Mammary epithelial cell (primary cell): ENCODE results near the gene MERTK.

Source experiments
- EZH2 ChIP-seq: IDR thresholded peaks from 2 replicates; pipeline ENCODE4 v1.6.1; 2012; ENCODE audit warnings: low read length, inconsistent platforms, borderline replicate concordance
- TF ChIP-seq, protein P1 (sequence below), 2 donors: IDR thresholded peaks in 1 of 2; conservative IDR thresholded peaks in 1 of 2; 2 replicates each; pipeline ENCODE4 v1.5.1; 2011 to 2012; ENCODE audit warnings: inconsistent platforms in 2 of 2, low read length in 2 of 2, mild to moderate bottlenecking in 2 of 2, control low read depth in 1 of 2, low read depth in 1 of 2; ENCODE audit not compliant: insufficient read depth in 1 of 2; ENCODE audit errors: extremely low read depth in 1 of 2

- TF ChIP-seq, protein P1, sequence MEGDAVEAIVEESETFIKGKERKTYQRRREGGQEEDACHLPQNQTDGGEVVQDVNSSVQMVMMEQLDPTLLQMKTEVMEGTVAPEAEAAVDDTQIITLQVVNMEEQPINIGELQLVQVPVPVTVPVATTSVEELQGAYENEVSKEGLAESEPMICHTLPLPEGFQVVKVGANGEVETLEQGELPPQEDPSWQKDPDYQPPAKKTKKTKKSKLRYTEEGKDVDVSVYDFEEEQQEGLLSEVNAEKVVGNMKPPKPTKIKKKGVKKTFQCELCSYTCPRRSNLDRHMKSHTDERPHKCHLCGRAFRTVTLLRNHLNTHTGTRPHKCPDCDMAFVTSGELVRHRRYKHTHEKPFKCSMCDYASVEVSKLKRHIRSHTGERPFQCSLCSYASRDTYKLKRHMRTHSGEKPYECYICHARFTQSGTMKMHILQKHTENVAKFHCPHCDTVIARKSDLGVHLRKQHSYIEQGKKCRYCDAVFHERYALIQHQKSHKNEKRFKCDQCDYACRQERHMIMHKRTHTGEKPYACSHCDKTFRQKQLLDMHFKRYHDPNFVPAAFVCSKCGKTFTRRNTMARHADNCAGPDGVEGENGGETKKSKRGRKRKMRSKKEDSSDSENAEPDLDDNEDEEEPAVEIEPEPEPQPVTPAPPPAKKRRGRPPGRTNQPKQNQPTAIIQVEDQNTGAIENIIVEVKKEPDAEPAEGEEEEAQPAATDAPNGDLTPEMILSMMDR (conservative IDR thresholded peaks at IDR 0.05 in 1 of 2, IDR thresholded peaks at IDR 0.05 in 1 of 2; ENCODE audit: extremely low read depth in 1 of 2, insufficient read depth in 1 of 2, low read depth in 1 of 2, low read length in 2 of 2): no peak
- no peak for TF ChIP-seq EZH2
These were observed 105.3 kb downstream of the MERTK start for GRCh38 chr2:112003576-112004252.
